Liver (tissue), 9 donors: Measurements from ENCODE around the gene ALDH7A1. TPM values are rescaled to one million over a fixed set of nuclear protein-coding genes. Genes with fewer than 3 reads are reported as not detected.

Experiments used
- DNase-seq: peaks from one replicate; pipeline ENCODE4 v3.0.0-alpha.2; 2017; ENCODE audit warnings: low spot score
- H3K27ac ChIP-seq, 2 donors: one replicate each; pipeline ENCODE4 v1.7.0; 2013; ENCODE audit warnings: inconsistent platforms in 2 of 2, low read length in 2 of 2, control low read depth in 1 of 2, low read depth in 1 of 2, mild to moderate bottlenecking in 1 of 2
- H3K27me3 ChIP-seq, 4 donors: one replicate each; pipeline versions ENCODE4 v1.6.1 to v1.7.0; 2013; ENCODE audit warnings: low read length in 3 of 4, inconsistent platforms in 1 of 4, mild to moderate bottlenecking in 1 of 4, moderate library complexity in 1 of 4; ENCODE audit not compliant: control insufficient read depth in 4 of 4, insufficient read depth in 4 of 4
- H3K36me3 ChIP-seq, 4 donors: one replicate each; pipeline versions ENCODE4 v1.6.1 to v1.7.0; 2013; ENCODE audit warnings: low read length in 3 of 4, mild to moderate bottlenecking in 3 of 4, low read depth in 1 of 4, moderate library complexity in 1 of 4; ENCODE audit not compliant: control insufficient read depth in 4 of 4, insufficient read depth in 3 of 4
- H3K4me1 ChIP-seq, 4 donors: one replicate each; pipeline versions ENCODE4 v1.6.1 to v1.7.0; 2013; ENCODE audit warnings: low read length in 3 of 4, mild to moderate bottlenecking in 3 of 4, moderate library complexity in 1 of 4; ENCODE audit not compliant: control insufficient read depth in 4 of 4, insufficient read depth in 4 of 4
- H3K4me3 ChIP-seq, 3 donors: one replicate each; pipeline versions ENCODE4 v1.6.1 to v1.7.0; 2013; ENCODE audit warnings: low read length in 3 of 3, control low read depth in 1 of 3, low read depth in 1 of 3, mild to moderate bottlenecking in 1 of 3
- H3K9ac ChIP-seq, 2 donors: one replicate each; pipeline ENCODE4 v1.7.0; 2013; ENCODE audit warnings: low read length in 2 of 2, mild to moderate bottlenecking in 2 of 2, moderate library complexity in 2 of 2, control low read depth in 1 of 2, low read depth in 1 of 2
- H3K9me3 ChIP-seq, 4 donors: one replicate each; pipeline versions ENCODE4 v1.6.1 to v1.7.0; 2013; ENCODE audit warnings: low read length in 3 of 4; ENCODE audit not compliant: control insufficient read depth in 4 of 4
- FOXA1 ChIP-seq: IDR thresholded peaks from 2 replicates; pipeline ENCODE4 v1.6.1; 2016; ENCODE audit warnings: antibody characterized with exemption
- GABPA ChIP-seq, 2 donors: IDR thresholded peaks in 1 of 2; conservative IDR thresholded peaks in 1 of 2; 2 replicates each; pipeline ENCODE4 v1.6.1; 2016; ENCODE audit warnings: antibody characterized with exemption in 2 of 2, mild to moderate bottlenecking in 1 of 2, moderate library complexity in 1 of 2
- HNF4A ChIP-seq, 2 donors: conservative IDR thresholded peaks; 2 replicates each; pipeline ENCODE4 v1.6.1; 2016; ENCODE audit warnings: antibody characterized with exemption in 2 of 2, mild to moderate bottlenecking in 2 of 2
- HNF4G ChIP-seq: IDR thresholded peaks from 2 replicates; pipeline ENCODE4 v1.6.1; 2016; ENCODE audit warnings: antibody characterized with exemption
- RAD21 ChIP-seq, 2 donors: IDR thresholded peaks; 2 replicates each; pipeline ENCODE4 v1.6.1; 2016; ENCODE audit warnings: antibody characterized with exemption in 2 of 2, mild to moderate bottlenecking in 2 of 2
- RXRA ChIP-seq, 2 donors: IDR thresholded peaks; 2 replicates each; pipeline ENCODE4 v1.6.1; 2017 to 2018; ENCODE audit warnings: antibody characterized with exemption in 2 of 2, mild to moderate bottlenecking in 1 of 2
- SP1 ChIP-seq: IDR thresholded peaks from 2 replicates; pipeline ENCODE4 v1.6.1; 2018; ENCODE audit warnings: antibody characterized with exemption, mild to moderate bottlenecking
- TAF1 ChIP-seq: conservative IDR thresholded peaks from 2 replicates; pipeline ENCODE4 v1.6.1; 2016; ENCODE audit warnings: antibody characterized with exemption, mild to moderate bottlenecking
- YY1 ChIP-seq: IDR thresholded peaks from 2 replicates; pipeline ENCODE4 v1.6.1; 2016; ENCODE audit warnings: antibody characterized with exemption, mild to moderate bottlenecking
- WGBS: extraction: QIAGEN DNeasy Blood & Tissue Kit; methylation state at CpG from one replicate; pipeline ENCODE4 v1.1.7; 2013; 5-methylcytosine and 5-hydroxymethylcytosine counted together
- polyA plus RNA-seq, 2 donors: library from polyadenylated mRNA; stranded (reverse) in 1 of 2; unstranded in 1 of 2; fragments of 200-250 nt in 1 of 2; fragments of >200 nt in 1 of 2; fragmentation: Nextera tagmentation in 1 of 2; extraction: Ambion mirVana in 1 of 2; gene quantifications; one replicate each; pipeline versions ENCODE4 v1.2.1 to v1.2.3, GENCODE V29; 2013 to 2015
- total RNA-seq, 2 donors: library from RNA; depleted of rRNA; stranded (reverse); fragments of >200 nt; gene quantifications; one replicate each; pipeline ENCODE4 v1.2.3, GENCODE V29; 2014
- TF ChIP-seq, protein P1 (sequence below): IDR thresholded peaks from 2 replicates; pipeline ENCODE4 v1.6.1; 2016; ENCODE audit warnings: antibody characterized with exemption
- TF ChIP-seq, protein P2 (sequence below): IDR thresholded peaks from 2 replicates; pipeline ENCODE4 v1.6.1; 2016; ENCODE audit warnings: antibody characterized with exemption, mild to moderate bottlenecking
- TF ChIP-seq, protein P3 (sequence below): IDR thresholded peaks from 2 replicates; pipeline ENCODE4 v1.6.1; 2016; ENCODE audit warnings: antibody characterized with exemption
- TF ChIP-seq, protein P4 (sequence below): fragments of 150-350 bp; IDR thresholded peaks from 2 replicates; pipeline ENCODE4 v1.5.1; 2017; ENCODE audit warnings: improper control_type of control experiment, low read depth, low read length; ENCODE audit not compliant: missing input control
- donor health status: healthy.
- donor health status: healthy.
- donor health status: healthy.
- donor health status: healthy.
- donor health status: healthy.

Gene ALDH7A1
- total and polyA plus RNA-seq, 4 donors, result 47.7 to 86.9 (median 58.4) TPM

DNA sequence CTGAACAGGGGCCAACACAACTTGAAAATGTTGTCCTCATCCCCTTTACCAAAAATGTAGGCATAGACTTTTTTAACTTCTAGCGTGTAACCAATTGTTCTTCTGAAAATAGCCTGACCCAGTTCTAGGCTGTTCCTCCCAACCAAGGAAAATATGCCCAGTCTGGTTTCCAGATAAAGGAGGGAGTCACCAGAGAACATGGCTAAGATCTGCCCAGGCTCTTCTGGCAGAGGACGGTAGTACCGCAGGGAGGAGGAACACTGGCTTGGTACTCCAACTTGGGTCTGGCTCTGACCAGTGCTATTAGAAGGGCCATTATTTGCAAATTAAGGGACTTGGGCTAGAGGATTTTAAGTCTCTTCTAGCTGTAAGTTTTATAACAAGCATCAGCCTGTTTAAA lies 108.7 kb downstream of the ALDH7A1 start (continued):
- TF ChIP-seq, protein P1, sequence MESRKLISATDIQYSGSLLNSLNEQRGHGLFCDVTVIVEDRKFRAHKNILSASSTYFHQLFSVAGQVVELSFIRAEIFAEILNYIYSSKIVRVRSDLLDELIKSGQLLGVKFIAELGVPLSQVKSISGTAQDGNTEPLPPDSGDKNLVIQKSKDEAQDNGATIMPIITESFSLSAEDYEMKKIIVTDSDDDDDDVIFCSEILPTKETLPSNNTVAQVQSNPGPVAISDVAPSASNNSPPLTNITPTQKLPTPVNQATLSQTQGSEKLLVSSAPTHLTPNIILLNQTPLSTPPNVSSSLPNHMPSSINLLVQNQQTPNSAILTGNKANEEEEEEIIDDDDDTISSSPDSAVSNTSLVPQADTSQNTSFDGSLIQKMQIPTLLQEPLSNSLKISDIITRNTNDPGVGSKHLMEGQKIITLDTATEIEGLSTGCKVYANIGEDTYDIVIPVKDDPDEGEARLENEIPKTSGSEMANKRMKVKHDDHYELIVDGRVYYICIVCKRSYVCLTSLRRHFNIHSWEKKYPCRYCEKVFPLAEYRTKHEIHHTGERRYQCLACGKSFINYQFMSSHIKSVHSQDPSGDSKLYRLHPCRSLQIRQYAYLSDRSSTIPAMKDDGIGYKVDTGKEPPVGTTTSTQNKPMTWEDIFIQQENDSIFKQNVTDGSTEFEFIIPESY, result no peak
- TF ChIP-seq TAF1, result no peak

DNA sequence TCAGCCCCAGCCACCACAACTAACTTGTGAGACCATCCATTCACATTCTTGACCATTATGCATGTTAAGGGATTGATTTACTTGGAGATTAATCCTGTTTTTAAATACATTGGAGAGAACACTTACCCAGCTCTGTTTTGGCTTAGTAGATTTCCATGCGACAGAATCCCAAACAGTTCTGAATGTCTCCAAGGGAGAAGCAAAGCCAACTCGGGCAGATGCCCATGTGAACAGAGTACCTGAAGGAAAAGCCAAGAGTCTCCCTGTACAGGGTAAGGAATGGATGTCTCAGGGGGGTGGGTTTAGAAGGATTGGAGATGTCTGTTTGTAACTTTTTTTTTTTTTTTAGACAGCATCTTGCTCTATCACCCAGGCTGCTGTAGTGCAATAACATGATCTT lies 110.8 kb downstream of the ALDH7A1 start:
- no peak overlapping the region for H3K4me3 ChIP-seq
- H3K4me1 ChIP-seq, result no peaks in the 10 kb centered on the region
- H3K27ac ChIP-seq, result no peak overlapping the region
- DNase-seq, result no peak
- no peak overlapping the region for H3K9ac ChIP-seq
- no peaks in the 10 kb centered on the region for H3K27me3 ChIP-seq
- H3K9me3 ChIP-seq, result no peaks in the 10 kb centered on the region
- H3K36me3 ChIP-seq, result peaks cover 13 to 84% (median 73%) of the 10 kb centered on the region in 4 donors
- WGBS, result 96% methylated on average over 2 of the region's 2 CpGs
- TF ChIP-seq, protein P2, sequence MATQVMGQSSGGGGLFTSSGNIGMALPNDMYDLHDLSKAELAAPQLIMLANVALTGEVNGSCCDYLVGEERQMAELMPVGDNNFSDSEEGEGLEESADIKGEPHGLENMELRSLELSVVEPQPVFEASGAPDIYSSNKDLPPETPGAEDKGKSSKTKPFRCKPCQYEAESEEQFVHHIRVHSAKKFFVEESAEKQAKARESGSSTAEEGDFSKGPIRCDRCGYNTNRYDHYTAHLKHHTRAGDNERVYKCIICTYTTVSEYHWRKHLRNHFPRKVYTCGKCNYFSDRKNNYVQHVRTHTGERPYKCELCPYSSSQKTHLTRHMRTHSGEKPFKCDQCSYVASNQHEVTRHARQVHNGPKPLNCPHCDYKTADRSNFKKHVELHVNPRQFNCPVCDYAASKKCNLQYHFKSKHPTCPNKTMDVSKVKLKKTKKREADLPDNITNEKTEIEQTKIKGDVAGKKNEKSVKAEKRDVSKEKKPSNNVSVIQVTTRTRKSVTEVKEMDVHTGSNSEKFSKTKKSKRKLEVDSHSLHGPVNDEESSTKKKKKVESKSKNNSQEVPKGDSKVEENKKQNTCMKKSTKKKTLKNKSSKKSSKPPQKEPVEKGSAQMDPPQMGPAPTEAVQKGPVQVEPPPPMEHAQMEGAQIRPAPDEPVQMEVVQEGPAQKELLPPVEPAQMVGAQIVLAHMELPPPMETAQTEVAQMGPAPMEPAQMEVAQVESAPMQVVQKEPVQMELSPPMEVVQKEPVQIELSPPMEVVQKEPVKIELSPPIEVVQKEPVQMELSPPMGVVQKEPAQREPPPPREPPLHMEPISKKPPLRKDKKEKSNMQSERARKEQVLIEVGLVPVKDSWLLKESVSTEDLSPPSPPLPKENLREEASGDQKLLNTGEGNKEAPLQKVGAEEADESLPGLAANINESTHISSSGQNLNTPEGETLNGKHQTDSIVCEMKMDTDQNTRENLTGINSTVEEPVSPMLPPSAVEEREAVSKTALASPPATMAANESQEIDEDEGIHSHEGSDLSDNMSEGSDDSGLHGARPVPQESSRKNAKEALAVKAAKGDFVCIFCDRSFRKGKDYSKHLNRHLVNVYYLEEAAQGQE, result no peak
- TF ChIP-seq, protein P3, sequence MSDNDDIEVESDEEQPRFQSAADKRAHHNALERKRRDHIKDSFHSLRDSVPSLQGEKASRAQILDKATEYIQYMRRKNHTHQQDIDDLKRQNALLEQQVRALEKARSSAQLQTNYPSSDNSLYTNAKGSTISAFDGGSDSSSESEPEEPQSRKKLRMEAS, result no peak
- no peak for TF ChIP-seq RXRA (IDR thresholded peaks at IDR 0.05)
- TF ChIP-seq, protein P1, result no peak
- TF ChIP-seq YY1, result no peak
- no peak for TF ChIP-seq RAD21 (IDR thresholded peaks at IDR 0.05)
- TF ChIP-seq GABPA (IDR thresholded peaks at IDR 0.05 in 1 of 2, conservative IDR thresholded peaks at IDR 0.05 in 1 of 2), result no peak
- no peak for TF ChIP-seq HNF4A (conservative IDR thresholded peaks at IDR 0.05)
- TF ChIP-seq, protein P4, sequence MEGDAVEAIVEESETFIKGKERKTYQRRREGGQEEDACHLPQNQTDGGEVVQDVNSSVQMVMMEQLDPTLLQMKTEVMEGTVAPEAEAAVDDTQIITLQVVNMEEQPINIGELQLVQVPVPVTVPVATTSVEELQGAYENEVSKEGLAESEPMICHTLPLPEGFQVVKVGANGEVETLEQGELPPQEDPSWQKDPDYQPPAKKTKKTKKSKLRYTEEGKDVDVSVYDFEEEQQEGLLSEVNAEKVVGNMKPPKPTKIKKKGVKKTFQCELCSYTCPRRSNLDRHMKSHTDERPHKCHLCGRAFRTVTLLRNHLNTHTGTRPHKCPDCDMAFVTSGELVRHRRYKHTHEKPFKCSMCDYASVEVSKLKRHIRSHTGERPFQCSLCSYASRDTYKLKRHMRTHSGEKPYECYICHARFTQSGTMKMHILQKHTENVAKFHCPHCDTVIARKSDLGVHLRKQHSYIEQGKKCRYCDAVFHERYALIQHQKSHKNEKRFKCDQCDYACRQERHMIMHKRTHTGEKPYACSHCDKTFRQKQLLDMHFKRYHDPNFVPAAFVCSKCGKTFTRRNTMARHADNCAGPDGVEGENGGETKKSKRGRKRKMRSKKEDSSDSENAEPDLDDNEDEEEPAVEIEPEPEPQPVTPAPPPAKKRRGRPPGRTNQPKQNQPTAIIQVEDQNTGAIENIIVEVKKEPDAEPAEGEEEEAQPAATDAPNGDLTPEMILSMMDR, result no peak
- no peak for TF ChIP-seq HNF4G
- TF ChIP-seq FOXA1, result no peak
- TF ChIP-seq SP1, result no peak
